ENCODE results near the gene DOCK1. TPM values are rescaled to one million over a fixed set of nuclear protein-coding genes. Genes with fewer than 3 reads are reported as not detected.
"Not testable (repeated sequence)": the region's sequence is repeated elsewhere in the genome, so short reads cannot be mapped to it uniquely, and the experiment has no call there.

Gene DOCK1
- total and polyA plus RNA-seq, 5 donors, result 7.8 to 23.1 (median 20.8) TPM

GRCh38 chr10:126913316-126913715 is 8.1 kb downstream of the DOCK1 start:
- no peak for ATAC-seq
- intact Hi-C loops (cut with DNase I), result no loop called here
- Histone ChIP-seq H3K4me3 (ENCODE audit: low read length) (no peak overlapping the region), H3K9me3 (ENCODE audit: control insufficient read depth, low read length) (no peaks in the 10 kb centered on the region), H3K27ac (ENCODE audit: low read length) (no peak overlapping the region), H3K27me3 (ENCODE audit: control insufficient read depth, insufficient read depth) (no peaks in the 10 kb centered on the region), H3K4me1 (ENCODE audit: control insufficient read depth, insufficient read depth, low read length) (peaks cover 2% of the 10 kb centered on the region)
- WGBS, result 78% methylated on average over 11 of the region's 11 CpGs
- no peak for DNase-seq

DNA sequence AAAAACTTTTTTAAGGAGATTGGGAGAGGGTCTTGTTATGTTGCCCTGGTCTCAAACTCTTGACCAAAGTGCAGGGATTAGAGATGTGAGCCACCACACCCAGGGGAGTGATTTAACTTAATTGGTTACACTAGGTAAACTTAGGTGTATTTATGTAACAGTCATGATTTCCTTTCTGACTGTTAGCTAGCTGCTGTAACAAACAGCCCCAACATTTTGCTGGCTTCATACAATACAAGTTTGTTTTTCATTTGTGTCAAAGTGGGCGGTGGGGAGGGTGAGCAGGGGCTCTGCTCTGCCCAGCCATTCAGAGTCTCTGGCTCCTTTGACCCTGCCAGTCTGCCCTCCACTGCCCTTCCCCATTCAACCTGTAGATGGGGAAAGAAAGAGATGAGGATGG is 9.3 kb downstream of the DOCK1 start:
- ATAC-seq (no peak), DNase-seq (no peak)
- H3K9me3 ChIP-seq (ENCODE audit: control insufficient read depth, low read length), result no peaks in the 10 kb centered on the region
- intact Hi-C loops (cut with DNase I), result no loop called here
- no peaks in the 10 kb centered on the region for H3K27me3 ChIP-seq (ENCODE audit: control insufficient read depth, insufficient read depth)
- no peak overlapping the region for H3K27ac ChIP-seq (ENCODE audit: low read length)
- peaks cover 7% of the 10 kb centered on the region for H3K4me1 ChIP-seq (ENCODE audit: control insufficient read depth, insufficient read depth, low read length)
- WGBS, result 95% methylated on average over 1 of the region's 1 CpG
- no peak overlapping the region for H3K4me3 ChIP-seq (ENCODE audit: low read length)

GRCh38 chr10:126916952-126917351 is 11.7 kb downstream of the DOCK1 start:
- intact Hi-C loops (cut with DNase I), result not testable (repeated sequence)
- WGBS, result 93% methylated on average over 12 of the region's 12 CpGs

GRCh38 chr10:126917375-126917774 is 12.1 kb downstream of the DOCK1 start:
- no peak for DNase-seq

More at GRCh38 chr10:126916952-126917351, 11.7 kb downstream of the DOCK1 start:
- not testable (repeated sequence) for H3K27ac ChIP-seq (ENCODE audit: low read length); H3K9me3 ChIP-seq (ENCODE audit: control insufficient read depth, low read length); H3K4me3 ChIP-seq (ENCODE audit: low read length); DNase-seq; H3K4me1 ChIP-seq (ENCODE audit: control insufficient read depth, insufficient read depth, low read length); H3K27me3 ChIP-seq (ENCODE audit: control insufficient read depth, insufficient read depth); ATAC-seq

DNA sequence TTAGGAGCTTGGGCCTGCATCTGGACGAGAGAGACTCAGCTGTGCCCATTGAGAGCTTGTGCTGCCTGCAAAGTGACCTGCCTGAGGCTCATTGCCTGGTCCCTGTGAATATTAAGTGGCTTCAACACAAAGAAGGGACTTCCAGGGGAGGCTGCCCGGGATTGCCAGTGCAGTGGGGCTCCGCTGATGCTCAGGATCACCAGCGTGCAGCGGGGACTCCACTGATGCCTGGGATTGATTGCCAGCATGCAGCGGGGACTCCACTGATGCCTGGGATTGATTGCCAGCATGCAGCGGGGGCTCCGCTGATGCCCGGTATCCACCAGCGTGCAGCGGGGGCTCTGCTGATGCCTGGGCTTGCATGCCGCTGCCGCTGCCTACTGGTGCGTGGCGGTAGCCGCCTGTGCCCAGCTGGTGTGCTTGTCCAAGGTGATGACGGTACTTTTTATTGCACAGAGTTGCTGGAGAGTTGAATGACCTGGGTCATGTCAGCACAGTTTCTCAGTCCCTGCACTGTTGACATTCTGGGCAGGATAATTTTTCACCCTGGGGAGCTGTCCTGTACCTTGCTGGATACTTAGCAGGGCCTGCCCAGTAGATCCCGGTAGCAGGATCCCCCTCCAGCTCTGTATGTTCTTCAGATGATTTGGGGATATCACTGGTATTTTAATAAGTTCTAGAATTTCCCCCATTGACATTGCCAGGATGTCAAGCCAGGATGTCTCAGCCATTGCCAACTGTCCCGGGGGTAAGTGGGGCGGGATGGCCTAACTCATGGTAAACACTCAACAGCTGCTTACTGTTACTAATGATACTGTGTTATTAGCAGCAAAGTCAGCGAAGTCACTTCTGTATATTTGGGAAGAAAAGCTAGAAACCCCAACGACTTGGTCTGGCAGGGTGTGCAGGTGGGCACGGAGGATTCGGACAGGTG is 13.0 kb downstream of the DOCK1 start:
- no peak overlapping the region for H3K4me3 ChIP-seq (ENCODE audit: low read length)
- H3K4me1 ChIP-seq (ENCODE audit: control insufficient read depth, insufficient read depth, low read length), result peaks cover 9% of the 10 kb centered on the region
- ATAC-seq, result peak; percentile 25 to 42
- no peak overlapping the region for H3K27ac ChIP-seq (ENCODE audit: low read length)
- no peaks in the 10 kb centered on the region for H3K9me3 ChIP-seq (ENCODE audit: control insufficient read depth, low read length)
- no peaks in the 10 kb centered on the region for H3K27me3 ChIP-seq (ENCODE audit: control insufficient read depth, insufficient read depth)
- no peak for DNase-seq
- intact Hi-C loops (cut with DNase I), result no loop called here
- WGBS, result 84% methylated on average over 24 of the region's 24 CpGs

More at GRCh38 chr10:126917375-126917774, 12.1 kb downstream of the DOCK1 start:
- Histone ChIP-seq H3K4me1 (ENCODE audit: control insufficient read depth, insufficient read depth, low read length) (peaks cover 9% of the 10 kb centered on the region), H3K27ac (ENCODE audit: low read length) (no peak overlapping the region), H3K4me3 (ENCODE audit: low read length) (no peak overlapping the region), H3K9me3 (ENCODE audit: control insufficient read depth, low read length) (no peaks in the 10 kb centered on the region), H3K27me3 (ENCODE audit: control insufficient read depth, insufficient read depth) (no peaks in the 10 kb centered on the region)
- peak; percentile 29 to 48 for ATAC-seq
- WGBS, result 66% methylated on average over 7 of the region's 7 CpGs
- intact Hi-C loops (cut with DNase I), result no loop called here

DNA sequence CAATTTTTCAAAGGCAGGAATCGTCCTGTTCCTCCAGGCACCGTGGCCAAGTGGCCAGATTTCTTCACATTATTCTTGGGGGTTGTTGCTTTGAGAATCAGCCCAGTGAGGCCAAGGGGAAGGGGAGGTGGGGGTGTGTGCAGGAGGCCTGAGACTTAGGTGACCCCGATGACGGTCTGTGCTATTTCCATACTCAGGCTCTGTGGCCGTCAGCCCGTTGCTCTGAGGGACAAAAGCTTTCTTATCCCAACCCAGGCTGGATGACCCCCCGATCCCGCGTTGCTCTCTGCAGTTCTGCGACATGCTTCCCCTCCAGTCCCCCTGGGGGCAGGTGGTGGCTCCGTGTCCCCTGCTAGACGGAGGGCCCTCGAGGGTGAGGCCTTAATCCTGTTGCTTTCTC is 14.2 kb downstream of the DOCK1 start:
- Histone ChIP-seq H3K4me1 (ENCODE audit: control insufficient read depth, insufficient read depth, low read length) (peaks cover 9% of the 10 kb centered on the region), H3K9me3 (ENCODE audit: control insufficient read depth, low read length) (no peaks in the 10 kb centered on the region), H3K27ac (ENCODE audit: low read length) (no peak overlapping the region), H3K27me3 (ENCODE audit: control insufficient read depth, insufficient read depth) (no peaks in the 10 kb centered on the region), H3K4me3 (ENCODE audit: low read length) (no peak overlapping the region)
- intact Hi-C loops (cut with DNase I), result no loop called here
- DNase-seq, result no peak
- ATAC-seq, result peak in 1 of 2 donors; percentile 49
- WGBS, result 72% methylated on average over 13 of the region's 13 CpGs

DNA sequence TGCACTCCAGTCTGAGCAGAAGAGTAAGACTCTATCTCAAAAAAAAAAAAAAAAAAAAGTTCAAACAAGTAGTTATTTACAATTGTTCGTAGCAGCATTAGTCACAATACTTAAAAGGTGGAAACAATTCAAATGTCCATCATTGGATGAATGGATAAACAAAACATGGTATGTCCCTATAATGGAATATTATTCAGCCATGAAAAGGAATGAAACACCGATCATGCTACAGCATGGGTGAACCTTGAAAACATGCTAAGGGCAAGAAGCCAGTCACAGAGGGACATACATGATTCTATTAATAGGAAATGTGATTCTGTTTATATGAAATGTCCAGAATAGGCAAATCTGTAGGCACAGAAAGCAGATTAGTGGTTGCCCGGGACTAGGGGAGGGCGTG is 15.9 kb downstream of the DOCK1 start:
- no peak overlapping the region for H3K27ac ChIP-seq (ENCODE audit: low read length)
- ATAC-seq, result no peak
- intact Hi-C loops (cut with DNase I), result no loop called here
- no peaks in the 10 kb centered on the region for H3K9me3 ChIP-seq (ENCODE audit: control insufficient read depth, low read length)
- 97% methylated on average over 4 of the region's 4 CpGs for WGBS
- no peak overlapping the region for H3K4me3 ChIP-seq (ENCODE audit: low read length)
- no peak for DNase-seq
- peaks cover 9% of the 10 kb centered on the region for H3K4me1 ChIP-seq (ENCODE audit: control insufficient read depth, insufficient read depth, low read length)
- H3K27me3 ChIP-seq (ENCODE audit: control insufficient read depth, insufficient read depth), result no peaks in the 10 kb centered on the region

GRCh38 chr10:126921974-126922525 is 16.8 kb downstream of the DOCK1 start:
- no peak overlapping the region for H3K27ac ChIP-seq (ENCODE audit: low read length)
- DNase-seq (no peak), ATAC-seq (peak in 1 of 2 donors; percentile 34)
- no peak overlapping the region for H3K4me3 ChIP-seq (ENCODE audit: low read length)
- 86% methylated on average over 4 of the region's 4 CpGs for WGBS
- H3K4me1 ChIP-seq (ENCODE audit: control insufficient read depth, insufficient read depth, low read length), result peaks cover 9% of the 10 kb centered on the region
- intact Hi-C loops (cut with DNase I), result no loop called here
- H3K27me3 ChIP-seq (ENCODE audit: control insufficient read depth, insufficient read depth), result no peaks in the 10 kb centered on the region
- H3K9me3 ChIP-seq (ENCODE audit: control insufficient read depth, low read length), result no peaks in the 10 kb centered on the region

GRCh38 chr10:126924180-126924914 is 19.1 kb downstream of the DOCK1 start:
- no peak for ATAC-seq
- intact Hi-C loops (cut with DNase I), result no loop called here
- peaks cover 3% of the 10 kb centered on the region for H3K4me1 ChIP-seq (ENCODE audit: control insufficient read depth, insufficient read depth, low read length)

DNA sequence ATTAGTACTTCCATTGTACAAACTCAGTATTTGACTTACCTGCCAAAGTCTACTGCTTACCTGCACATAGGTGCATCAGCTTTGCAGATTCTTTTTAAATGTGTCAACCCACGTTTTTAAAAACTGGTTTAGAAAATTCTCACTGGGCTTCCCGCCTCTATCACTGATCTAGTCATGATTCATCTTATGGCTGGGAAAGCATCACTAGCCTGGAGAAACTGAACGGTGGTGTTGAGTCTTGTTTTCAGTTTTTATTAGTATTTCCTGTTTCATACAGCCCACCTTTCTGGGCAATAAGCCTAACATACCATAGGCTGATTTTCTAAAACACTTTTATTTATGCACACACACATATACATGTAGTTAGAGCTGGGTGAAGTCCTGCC is 19.7 kb downstream of the DOCK1 start:
- intact Hi-C loops (cut with DNase I), result no loop called here
- Histone ChIP-seq H3K9me3 (ENCODE audit: control insufficient read depth, low read length) (no peaks in the 10 kb centered on the region), H3K4me1 (ENCODE audit: control insufficient read depth, insufficient read depth, low read length) (no peaks in the 10 kb centered on the region), H3K4me3 (ENCODE audit: low read length) (no peak overlapping the region), H3K27ac (ENCODE audit: low read length) (no peak overlapping the region), H3K27me3 (ENCODE audit: control insufficient read depth, insufficient read depth) (no peaks in the 10 kb centered on the region)
- DNase-seq (no peak), ATAC-seq (no peak)
- 60% methylated on average over 3 of the region's 3 CpGs for WGBS

More at GRCh38 chr10:126924180-126924914, 19.1 kb downstream of the DOCK1 start:
- 52% methylated on average over 6 of the region's 6 CpGs for WGBS
- DNase-seq, result no peak
- H3K27ac ChIP-seq (ENCODE audit: low read length), result no peak overlapping the region
- no peaks in the 10 kb centered on the region for H3K9me3 ChIP-seq (ENCODE audit: control insufficient read depth, low read length)
- H3K27me3 ChIP-seq (ENCODE audit: control insufficient read depth, insufficient read depth), result no peaks in the 10 kb centered on the region
- no peak overlapping the region for H3K4me3 ChIP-seq (ENCODE audit: low read length)

DNA sequence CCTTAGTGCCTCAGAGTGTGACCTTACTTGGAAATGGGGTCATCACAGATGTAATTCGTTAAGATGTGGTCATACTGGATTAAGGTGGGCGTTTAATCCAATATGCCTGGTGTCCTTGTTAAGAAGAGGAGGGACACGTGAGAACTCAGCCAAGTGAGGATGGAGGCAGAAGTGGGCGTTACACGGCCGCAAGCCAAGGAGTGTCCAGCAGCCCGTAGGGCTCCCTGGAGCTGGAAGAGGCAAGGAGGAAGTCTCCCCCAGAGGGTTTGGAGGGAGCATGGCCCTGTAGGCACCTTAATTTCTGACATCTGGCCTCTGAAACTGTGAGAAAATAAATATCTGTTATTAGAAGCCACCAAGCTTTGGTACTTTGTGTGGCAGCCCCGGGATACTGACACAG is 21.3 kb downstream of the DOCK1 start:
- intact Hi-C loops (cut with DNase I), result no loop called here
- H3K27ac ChIP-seq (ENCODE audit: low read length), result no peak overlapping the region

More for the DNA sequence above, 21.3 kb downstream of the DOCK1 start:
- no peak for ATAC-seq
- Histone ChIP-seq H3K4me1 (ENCODE audit: control insufficient read depth, insufficient read depth, low read length) (peaks cover 4% of the 10 kb centered on the region), H3K27me3 (ENCODE audit: control insufficient read depth, insufficient read depth) (no peaks in the 10 kb centered on the region), H3K9me3 (ENCODE audit: control insufficient read depth, low read length) (no peaks in the 10 kb centered on the region), H3K4me3 (ENCODE audit: low read length) (no peak overlapping the region)
- DNase-seq, result no peak
- WGBS, result 79% methylated on average over 8 of the region's 8 CpGs

All from right cardiac atrium (tissue), 5 donors.